ENCODE data around the gene UBR4. TPM values are rescaled to one million over a fixed set of nuclear protein-coding genes. Genes with fewer than 3 reads are reported as not detected.

The UBR4 gene
- total RNA-seq, 3 donors from 2014 or later, result 114 to 145 (median 140) TPM

GRCh38 chr1:19165501-19165900 lies 44.6 kb downstream of the UBR4 start:
- no peak for DNase-seq (ENCODE audit: low spot score in 2 of 2)
- intact Hi-C loops (cut with DNase I; ENCODE audit: low total_unique reads), result no loop called here
- peaks cover 20% of the 10 kb centered on the region for H3K36me3 ChIP-seq

DNA sequence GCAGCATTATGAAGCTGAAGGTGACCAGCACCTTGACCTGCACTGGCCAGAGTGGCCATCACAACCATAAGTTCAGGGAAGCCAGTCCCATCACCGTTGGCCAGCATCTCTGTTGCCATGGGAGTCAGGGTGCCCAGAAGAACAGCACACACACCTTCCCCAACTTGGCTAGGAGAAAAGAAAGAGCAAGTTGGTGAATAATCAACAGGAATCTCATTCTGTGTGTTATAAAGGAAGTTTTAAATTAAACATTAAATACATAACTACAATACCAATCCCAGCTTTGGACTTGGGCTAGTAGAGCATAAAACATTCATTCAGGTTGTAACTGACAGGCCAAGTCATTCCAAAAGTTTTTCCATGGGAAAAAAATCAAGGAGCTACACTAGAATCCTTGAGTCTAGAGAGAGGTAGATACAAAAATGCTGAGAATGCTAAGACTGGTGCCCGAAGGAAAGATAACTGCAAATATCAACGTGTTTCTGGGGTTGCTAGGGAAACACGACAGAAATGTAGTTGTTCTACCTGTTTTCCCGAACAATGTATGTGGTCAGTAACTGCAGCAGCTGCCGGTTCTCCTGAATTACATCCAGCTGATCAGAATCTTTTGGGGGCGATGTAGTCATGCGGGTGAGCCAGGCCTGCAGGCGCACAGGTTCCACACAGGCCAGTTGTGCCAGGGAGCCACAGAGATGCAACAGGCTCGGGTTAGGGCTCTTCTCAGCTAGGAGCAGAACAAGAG lies 45.6 kb downstream of the UBR4 start:
- no peak overlapping the region for H3K4me3 ChIP-seq
- H3K27ac ChIP-seq, result peak overlapping the region; percentile 17 to 41
- H3K36me3 ChIP-seq, result peaks cover 20% of the 10 kb centered on the region
- H3K4me1 ChIP-seq, result no peaks in the 10 kb centered on the region
- TF ChIP-seq POLR2A (IDR thresholded peaks at IDR 0.05), result no peak
- TF ChIP-seq, protein P1, sequence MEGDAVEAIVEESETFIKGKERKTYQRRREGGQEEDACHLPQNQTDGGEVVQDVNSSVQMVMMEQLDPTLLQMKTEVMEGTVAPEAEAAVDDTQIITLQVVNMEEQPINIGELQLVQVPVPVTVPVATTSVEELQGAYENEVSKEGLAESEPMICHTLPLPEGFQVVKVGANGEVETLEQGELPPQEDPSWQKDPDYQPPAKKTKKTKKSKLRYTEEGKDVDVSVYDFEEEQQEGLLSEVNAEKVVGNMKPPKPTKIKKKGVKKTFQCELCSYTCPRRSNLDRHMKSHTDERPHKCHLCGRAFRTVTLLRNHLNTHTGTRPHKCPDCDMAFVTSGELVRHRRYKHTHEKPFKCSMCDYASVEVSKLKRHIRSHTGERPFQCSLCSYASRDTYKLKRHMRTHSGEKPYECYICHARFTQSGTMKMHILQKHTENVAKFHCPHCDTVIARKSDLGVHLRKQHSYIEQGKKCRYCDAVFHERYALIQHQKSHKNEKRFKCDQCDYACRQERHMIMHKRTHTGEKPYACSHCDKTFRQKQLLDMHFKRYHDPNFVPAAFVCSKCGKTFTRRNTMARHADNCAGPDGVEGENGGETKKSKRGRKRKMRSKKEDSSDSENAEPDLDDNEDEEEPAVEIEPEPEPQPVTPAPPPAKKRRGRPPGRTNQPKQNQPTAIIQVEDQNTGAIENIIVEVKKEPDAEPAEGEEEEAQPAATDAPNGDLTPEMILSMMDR (IDR thresholded peaks at IDR 0.05), result no peak
- DNase-seq (ENCODE audit: low spot score in 2 of 2), result peak; percentile 40 to 64
- H3K9me3 ChIP-seq, result no peaks in the 10 kb centered on the region
- intact Hi-C loops (cut with DNase I; ENCODE audit: low total_unique reads), result no loop called here
- no peaks in the 10 kb centered on the region for H3K27me3 ChIP-seq

More at GRCh38 chr1:19165501-19165900, 44.6 kb downstream of the UBR4 start:
- Histone ChIP-seq H3K4me3 (no peak overlapping the region), H3K27me3 (no peaks in the 10 kb centered on the region), H3K27ac (peak overlapping the region; percentile 0 to 17), H3K4me1 (no peaks in the 10 kb centered on the region), H3K9me3 (no peaks in the 10 kb centered on the region)
- TF ChIP-seq, protein P1 (IDR thresholded peaks at IDR 0.05), result no peak
- TF ChIP-seq POLR2A (IDR thresholded peaks at IDR 0.05), result no peak

DNA sequence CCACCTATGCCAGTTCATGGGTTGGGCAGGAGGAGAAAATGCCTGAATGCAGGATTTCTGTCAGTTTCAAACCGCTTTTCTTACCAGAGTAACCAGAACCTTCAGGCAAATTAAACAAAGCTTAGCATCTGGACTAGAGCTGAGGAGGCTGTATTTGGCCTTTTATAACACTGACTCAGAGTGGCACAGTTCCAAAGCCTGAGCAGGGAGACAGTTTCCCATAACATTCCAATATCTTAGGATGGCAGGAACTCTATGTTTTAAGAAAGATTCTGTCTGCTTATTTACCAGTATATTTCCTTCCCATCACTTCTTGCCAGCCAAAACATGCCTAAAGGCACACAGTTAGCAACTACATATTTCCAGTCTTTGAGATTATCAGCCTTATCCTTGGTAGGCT lies 46.8 kb downstream of the UBR4 start:
- Histone ChIP-seq H3K27ac (peak overlapping the region; percentile 8 to 57), H3K36me3 (peaks cover 13% of the 10 kb centered on the region)

DNA sequence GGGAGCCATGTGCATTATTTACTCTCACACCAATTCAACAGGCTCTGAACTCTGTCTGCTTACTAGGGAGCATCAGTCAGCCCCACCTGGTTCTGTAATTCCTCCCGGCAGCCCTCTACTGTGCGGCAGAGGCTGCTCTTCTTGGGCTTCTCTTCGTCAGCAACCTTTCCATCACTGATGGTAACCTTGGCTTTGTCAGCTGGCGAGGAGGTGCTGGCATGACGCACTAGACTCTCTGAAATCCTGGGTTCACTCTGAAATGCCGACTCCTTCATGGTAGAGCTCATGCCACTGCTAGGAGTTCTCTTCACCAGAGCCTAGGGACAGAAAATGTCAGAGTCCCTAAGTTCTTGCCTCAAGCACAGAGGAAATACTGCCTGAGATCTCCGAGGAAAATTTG lies 49.2 kb downstream of the UBR4 start:
- TF ChIP-seq POLR2A (IDR thresholded peaks at IDR 0.05), result no peak
- no peak for TF ChIP-seq POLR2AphosphoS5 (IDR thresholded peaks at IDR 0.05)
- TF ChIP-seq, protein P1 (IDR thresholded peaks at IDR 0.05), result no peak

More for the DNA sequence above, 46.8 kb downstream of the UBR4 start:
- DNase-seq (ENCODE audit: low spot score in 2 of 2), result peak in 1 of 2 donors; percentile 28
- Histone ChIP-seq H3K27me3 (no peaks in the 10 kb centered on the region), H3K4me3 (no peak overlapping the region), H3K9me3 (no peaks in the 10 kb centered on the region), H3K4me1 (no peaks in the 10 kb centered on the region)
- intact Hi-C loops (cut with DNase I; ENCODE audit: low total_unique reads), result no loop called here
- TF ChIP-seq POLR2A (IDR thresholded peaks at IDR 0.05) (no peak), POLR2AphosphoS5 (IDR thresholded peaks at IDR 0.05) (no peak)
- TF ChIP-seq, protein P1 (IDR thresholded peaks at IDR 0.05), result no peak

DNA sequence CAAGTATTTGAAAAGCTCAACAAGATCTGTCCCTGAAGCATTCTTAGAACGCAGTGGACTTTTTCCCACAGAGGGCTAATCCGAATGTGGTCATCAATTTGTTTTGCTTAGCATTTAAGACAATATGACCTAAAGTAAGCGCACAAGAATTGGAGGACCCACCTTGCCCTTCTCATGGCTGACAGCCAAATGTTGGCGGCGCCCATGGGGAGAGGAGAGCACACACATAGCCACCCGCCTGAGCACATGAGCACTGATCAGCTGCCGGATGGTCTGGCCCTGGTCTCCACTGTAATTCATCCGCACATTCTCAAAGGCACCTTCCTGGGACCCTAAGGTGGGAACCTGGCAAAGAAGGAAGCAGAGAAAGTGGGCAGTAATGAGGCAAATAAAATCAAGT lies 52.4 kb downstream of the UBR4 start:
- intact Hi-C loops (cut with DNase I; ENCODE audit: low total_unique reads), result no loop called here
- H3K27ac ChIP-seq, result peak overlapping the region; percentile 15 to 82
- no peaks in the 10 kb centered on the region for H3K9me3 ChIP-seq
- peaks cover 32% of the 10 kb centered on the region for H3K36me3 ChIP-seq
- H3K4me1 ChIP-seq, result no peaks in the 10 kb centered on the region
- H3K27me3 ChIP-seq, result no peaks in the 10 kb centered on the region
- no peak for TF ChIP-seq POLR2A (IDR thresholded peaks at IDR 0.05)
- TF ChIP-seq, protein P1 (IDR thresholded peaks at IDR 0.05), result no peak
- no peak for TF ChIP-seq POLR2AphosphoS5 (IDR thresholded peaks at IDR 0.05)
- DNase-seq (ENCODE audit: low spot score in 2 of 2), result no peak
- H3K4me3 ChIP-seq, result no peak overlapping the region

More for the DNA sequence above, 49.2 kb downstream of the UBR4 start:
- Histone ChIP-seq H3K4me1 (no peaks in the 10 kb centered on the region), H3K36me3 (peaks cover 13% of the 10 kb centered on the region), H3K27me3 (no peaks in the 10 kb centered on the region), H3K4me3 (no peak overlapping the region), H3K9me3 (no peaks in the 10 kb centered on the region), H3K27ac (no peak overlapping the region)
- intact Hi-C loops (cut with DNase I; ENCODE audit: low total_unique reads), result no loop called here
- no peak for DNase-seq (ENCODE audit: low spot score in 2 of 2)
